MCF 10A (cell line): ENCODE measurements around the gene SUGCT. TPM values are rescaled to one million over a fixed set of nuclear protein-coding genes. Genes with fewer than 3 reads are reported as not detected.
"Not testable (repeated sequence)": the region's sequence is repeated elsewhere in the genome, so short reads cannot be mapped to it uniquely, and the experiment has no call there.

ENCODE experiments used
- BruUV-seq: library from RNA; stranded (reverse); fragments of 400-500 nt; replicated peaks from 2 replicates; lab custom pipeline; 2021; lab: Mats Ljungman, UMichigan
- CTCF ChIA-PET: fragments of 300-600 bp; sonication (Branson Sonifier 250); formaldehyde crosslinking; extraction: SDS; loops from one replicate; lab custom pipeline; 2021; ENCODE audit warnings: antibody characterized with exemption, inconsistent platforms; lab: Yijun Ruan, JAX
- POLR2A ChIA-PET: fragments of 300-600, 350-650 bp; sonication (Branson Sonifier 250); formaldehyde crosslinking; extraction: SDS; loops from one replicate; lab custom pipeline; 2020; ENCODE audit warnings: antibody characterized with exemption, inconsistent platforms; lab: Yijun Ruan, JAX
- DNase-seq: peaks from one replicate; pipeline ENCODE4 v3.0.0-alpha.2; 2018; ENCODE audit not compliant: unreplicated experiment
- H3K27ac Mint-ChIP-seq: one replicate; pipeline ENCODE4 v1.8.0; 2022; ENCODE audit warnings: mild to moderate bottlenecking, low read depth, mixed read lengths; ENCODE audit not compliant: unreplicated experiment
- H3K27me3 Mint-ChIP-seq: one replicate; pipeline ENCODE4 v1.8.0; 2022; ENCODE audit warnings: mixed read lengths; ENCODE audit not compliant: insufficient read depth, unreplicated experiment
- H3K36me3 Mint-ChIP-seq: one replicate; pipeline ENCODE4 v1.8.0; 2022; ENCODE audit warnings: mild to moderate bottlenecking, moderate library complexity, mixed read lengths; ENCODE audit not compliant: insufficient read depth, unreplicated experiment
- H3K4me1 Mint-ChIP-seq: one replicate; pipeline ENCODE4 v1.8.0; 2022; ENCODE audit warnings: mixed read lengths; ENCODE audit not compliant: insufficient read depth, unreplicated experiment
- H3K4me3 Mint-ChIP-seq: one replicate; pipeline ENCODE4 v1.8.0; 2022; ENCODE audit warnings: mild to moderate bottlenecking, moderate library complexity, mixed read lengths; ENCODE audit not compliant: unreplicated experiment
- H3K9me3 Mint-ChIP-seq: one replicate; pipeline ENCODE4 v1.8.0; 2022; ENCODE audit warnings: mixed read lengths; ENCODE audit not compliant: unreplicated experiment
- CTCF ChIP-seq: fragments of 200-600 bp; IDR thresholded peaks from one replicate; pipeline ENCODE4 v1.8.0; 2022; ENCODE audit warnings: antibody characterized with exemption, mild to moderate bottlenecking; ENCODE audit not compliant: unreplicated experiment
- intact Hi-C: fragments of 100-400 bp; cut with micrococcal nuclease; formaldehyde crosslinking; loops from 2 replicates; pipeline ENCODE4 v1.14.1; 2022
- total RNA-seq: library from RNA; stranded (reverse); gene quantifications from 2 replicates; pipeline ENCODE4 v1.2.3, GENCODE V29; 2022

The SUGCT gene
- total RNA-seq, 1 experiment from 2014 or later, result 25.4 TPM

- BruUV-seq, result no TSS peak
- H3K27me3 Mint-ChIP-seq, result no peaks in the 10 kb centered on the region
- DNase-seq, result no peak
- no peaks in the 10 kb centered on the region for H3K9me3 Mint-ChIP-seq
- no peak overlapping the region for H3K27ac Mint-ChIP-seq
- no peaks in the 10 kb centered on the region for H3K4me1 Mint-ChIP-seq
- H3K36me3 Mint-ChIP-seq, result no peaks in the 10 kb centered on the region
- POLR2A ChIA-PET, result no interaction called here
- CTCF ChIA-PET, result interaction anchor here (0.6 kb wide), 1 partner anchor 67 kb away, joined by 3 read pairs; no protein-coding TSS in a partner anchor
- intact Hi-C loops, result no loop called here
- TF ChIP-seq CTCF, result no peak
- no peak overlapping the region for H3K4me3 Mint-ChIP-seq
These were observed 30.4 kb downstream of the SUGCT start for GRCh38 chr7:40165216-40165615.

- no peak for TF ChIP-seq CTCF
- BruUV-seq, result no TSS peak
These were observed 32.5 kb downstream of the SUGCT start for GRCh38 chr7:40167291-40167690.

GRCh38 chr7:40168266-40168665 lies 33.5 kb downstream of the SUGCT start:
- POLR2A ChIA-PET, H3K36me3 Mint-ChIP-seq, BruUV-seq, DNase-seq, H3K9me3 Mint-ChIP-seq, CTCF ChIA-PET, H3K4me3 Mint-ChIP-seq, H3K27me3 Mint-ChIP-seq, H3K27ac Mint-ChIP-seq, H3K4me1 Mint-ChIP-seq, intact Hi-C loops: not testable (repeated sequence)

More at GRCh38 chr7:40167291-40167690, 32.5 kb downstream of the SUGCT start:
- POLR2A ChIA-PET, result no interaction called here
- CTCF ChIA-PET, result no interaction called here
- no peaks in the 10 kb centered on the region for H3K9me3 Mint-ChIP-seq
- no peaks in the 10 kb centered on the region for H3K36me3 Mint-ChIP-seq
- H3K4me3 Mint-ChIP-seq, result no peak overlapping the region
- H3K27me3 Mint-ChIP-seq, result no peaks in the 10 kb centered on the region
- H3K27ac Mint-ChIP-seq, result no peak overlapping the region
- H3K4me1 Mint-ChIP-seq, result no peaks in the 10 kb centered on the region
- no peak for DNase-seq
- intact Hi-C loops, result no loop called here

GRCh38 chr7:40173121-40173520 lies 38.3 kb downstream of the SUGCT start:
- intact Hi-C loops, POLR2A ChIA-PET, H3K36me3 Mint-ChIP-seq, H3K9me3 Mint-ChIP-seq, H3K27ac Mint-ChIP-seq, H3K27me3 Mint-ChIP-seq, BruUV-seq, H3K4me1 Mint-ChIP-seq, CTCF ChIA-PET, H3K4me3 Mint-ChIP-seq, DNase-seq: not testable (repeated sequence)

- H3K4me1 Mint-ChIP-seq, POLR2A ChIA-PET, H3K27me3 Mint-ChIP-seq, BruUV-seq, H3K27ac Mint-ChIP-seq, H3K4me3 Mint-ChIP-seq, H3K36me3 Mint-ChIP-seq, intact Hi-C loops, DNase-seq, H3K9me3 Mint-ChIP-seq: not testable (repeated sequence)
- CTCF ChIA-PET, result interaction anchor here (0.9 kb wide), 2 partner anchors 13 to 603 kb away, joined by 3 to 4 read pairs; no protein-coding TSS in a partner anchor
These were observed 40.5 kb downstream of the SUGCT start for GRCh38 chr7:40175256-40175655.
